NCI-H748 treated with DMSO at 0.1 percent for 48 hours (cell line): ENCODE data around the gene RUNX2.

Experiments used
- DNase-seq: peaks from one replicate; lab custom pipeline; 2025; lab: John Stamatoyannopoulos, UW

Gene RUNX2

DNA sequence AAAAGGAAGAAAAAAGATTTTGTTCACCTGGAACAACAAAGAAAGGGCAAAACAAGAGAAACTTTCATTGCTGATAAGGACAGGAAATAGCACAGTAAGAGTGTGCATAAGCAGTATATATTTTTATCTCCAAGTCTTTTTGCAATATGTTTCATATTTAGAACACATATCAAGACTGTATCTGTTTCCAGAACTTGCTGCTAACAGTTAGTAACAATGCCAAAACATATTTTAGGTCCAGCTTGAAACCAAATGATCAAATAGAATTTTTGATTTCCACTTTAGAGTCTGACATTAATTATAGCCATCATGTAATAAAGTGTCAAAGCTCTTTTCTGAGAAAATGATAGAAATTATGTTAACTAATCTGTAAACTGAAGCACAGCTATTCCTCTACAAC, 193.1 kb downstream of the RUNX2 start:
- DNase-seq: no peak

- DNase-seq: no peak
Observed at GRCh38 chr6:45522486-45522885, 194.4 kb downstream of the RUNX2 start.

DNA sequence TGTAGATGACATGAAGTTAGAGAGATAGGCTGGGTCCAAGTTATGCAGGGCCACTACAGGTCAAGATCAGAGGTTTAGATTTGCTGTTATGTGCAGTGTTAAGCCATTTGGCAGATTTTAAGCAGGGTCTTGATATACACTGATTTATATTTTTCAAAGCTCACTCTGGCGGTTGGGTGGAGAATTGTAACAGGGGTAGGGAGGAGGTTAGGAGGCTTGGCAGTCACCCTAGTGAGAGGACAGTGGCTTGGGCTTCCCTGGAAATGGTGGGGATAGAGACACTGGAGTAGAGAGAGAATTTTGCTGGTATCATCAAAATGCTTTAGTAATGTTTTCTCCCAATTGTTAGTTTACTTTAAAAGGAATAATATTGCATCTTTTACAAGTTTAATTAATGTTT, 199.1 kb downstream of the RUNX2 start:
- no peak for DNase-seq

DNA sequence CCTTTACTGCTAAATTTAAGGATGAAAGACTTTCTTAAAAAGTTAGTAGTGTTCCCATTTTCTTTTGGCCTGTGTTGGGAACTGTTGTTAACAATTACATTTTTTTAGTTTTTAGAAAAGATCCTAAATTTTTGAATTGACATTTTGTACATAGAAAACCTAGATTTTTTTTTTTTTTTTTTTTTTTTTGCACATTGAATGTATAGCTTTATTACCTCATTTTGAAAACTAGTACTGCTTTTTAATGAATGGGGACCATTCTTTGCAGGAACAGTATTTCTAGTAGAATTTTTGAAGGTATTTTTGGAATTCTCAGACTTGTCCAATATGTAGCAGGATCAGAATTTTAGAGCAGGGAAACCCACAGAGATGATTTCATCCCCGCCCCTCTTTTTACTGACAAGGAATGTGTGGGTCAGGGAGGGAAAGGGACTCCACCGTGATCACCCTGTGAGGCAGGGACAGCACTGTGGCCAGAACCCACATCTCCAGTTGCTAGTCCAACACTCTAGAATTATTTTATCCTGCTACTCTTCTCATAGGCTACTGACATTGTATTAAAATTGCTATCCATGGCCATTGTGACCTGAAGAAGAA, 204.0 kb downstream of the RUNX2 start:
- no peak for DNase-seq

DNA sequence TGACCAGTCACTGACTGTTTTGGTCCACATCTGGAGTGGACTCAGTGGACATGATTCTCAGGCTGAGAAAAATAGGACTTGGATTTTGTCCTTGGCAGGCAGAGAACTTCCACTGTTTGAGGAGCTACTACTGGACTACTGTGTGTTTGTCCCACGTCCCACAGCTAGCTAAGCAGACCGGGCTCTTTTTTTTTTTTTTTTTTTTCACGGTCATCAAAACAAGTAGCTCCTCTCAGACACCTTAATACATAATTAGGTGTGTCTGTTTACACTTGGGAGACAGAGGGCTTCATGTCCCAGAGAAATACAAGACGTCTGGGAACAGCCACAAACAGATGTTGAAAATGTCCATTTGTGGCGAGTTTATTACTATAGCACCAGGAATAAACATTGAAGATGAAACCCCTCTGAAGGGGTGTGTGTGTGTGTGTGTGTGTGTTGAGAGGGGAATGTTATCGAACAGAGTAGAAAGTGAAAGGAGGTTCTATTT, 204.6 kb downstream of the RUNX2 start:
- DNase-seq: no peak

DNA sequence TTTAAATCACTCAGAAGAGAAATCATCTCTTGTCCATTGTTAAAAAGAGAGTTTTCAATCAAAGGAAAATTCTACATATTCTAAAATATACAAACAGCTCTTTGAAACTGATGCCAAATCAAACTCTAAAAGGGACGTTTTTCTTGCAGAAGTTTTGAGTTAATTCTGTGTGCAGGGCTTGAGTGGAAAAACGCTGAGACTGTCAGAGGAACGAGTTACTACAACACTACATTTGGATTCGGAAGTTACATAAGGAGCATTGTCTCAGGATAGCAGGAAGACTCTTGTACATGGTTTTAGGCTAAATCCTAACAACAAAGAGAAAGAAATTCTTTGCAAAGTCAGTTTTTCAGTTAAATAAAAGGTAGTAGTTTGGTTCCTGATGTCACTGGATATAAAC, 205.3 kb downstream of the RUNX2 start:
- no peak for DNase-seq

GRCh38 chr6:45535933-45536332, 207.8 kb downstream of the RUNX2 start:
- no peak for DNase-seq

DNA sequence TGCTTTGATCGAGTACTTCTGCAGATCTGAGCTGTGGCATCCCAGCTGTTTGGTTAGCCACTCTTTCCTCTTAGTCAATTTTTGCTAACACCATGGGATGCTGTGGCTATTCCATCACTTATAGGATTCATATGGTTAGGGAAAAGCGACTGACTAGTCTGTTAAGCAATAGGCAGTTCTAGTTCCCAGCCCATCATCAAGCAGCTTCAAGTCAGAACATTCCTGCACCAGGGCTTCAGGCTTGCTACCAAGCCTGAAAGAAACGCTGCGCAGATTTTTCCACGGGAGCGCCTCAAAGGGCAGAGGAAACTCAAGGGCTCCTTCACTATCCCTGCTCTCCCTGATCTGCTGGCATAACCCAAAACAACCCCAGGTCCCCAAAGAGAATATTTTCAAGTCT, 209.4 kb downstream of the RUNX2 start:
- DNase-seq: no peak

DNA sequence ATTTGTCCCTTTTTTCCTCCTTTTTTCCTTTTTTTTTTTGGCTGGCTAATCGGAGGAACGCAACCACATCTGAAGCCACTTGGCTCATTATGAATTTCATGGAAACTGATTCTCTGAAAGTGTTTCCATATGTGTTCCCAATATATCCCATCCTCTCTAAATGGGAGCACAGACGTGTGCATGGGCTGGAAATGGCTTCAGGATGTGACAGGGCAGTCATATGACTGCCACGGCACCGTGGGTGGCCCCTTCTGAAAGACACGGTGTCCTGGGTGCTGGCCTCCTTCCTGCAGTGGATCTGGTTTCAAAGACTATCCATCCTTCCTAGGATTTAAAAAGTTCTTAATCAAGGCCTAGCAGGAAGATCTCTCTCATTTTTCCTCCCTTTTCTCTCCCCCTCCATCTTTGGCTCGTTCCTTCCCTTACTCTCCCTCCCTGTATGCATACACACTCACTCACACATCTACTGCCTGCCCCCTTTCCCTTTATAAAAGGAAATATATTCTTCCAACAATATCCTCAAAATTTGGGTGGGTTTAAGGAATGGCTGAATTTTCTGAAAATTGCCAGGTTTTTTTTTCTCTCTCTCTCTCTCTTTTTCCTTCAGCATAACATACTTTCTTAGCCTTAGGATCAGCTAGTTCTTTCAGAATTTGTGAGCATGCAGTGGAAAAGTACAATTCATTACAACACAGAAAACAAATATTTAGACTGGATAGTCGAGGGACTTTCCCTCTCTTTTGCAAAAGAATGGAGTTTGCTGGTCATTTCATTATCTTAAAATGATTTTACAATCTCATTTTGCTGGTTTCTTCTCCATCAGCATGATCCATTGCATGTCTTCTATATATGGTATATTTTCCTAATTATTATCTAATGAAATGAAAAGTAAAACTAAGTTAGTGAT, 210.8 kb downstream of the RUNX2 start:
- no peak for DNase-seq

DNA sequence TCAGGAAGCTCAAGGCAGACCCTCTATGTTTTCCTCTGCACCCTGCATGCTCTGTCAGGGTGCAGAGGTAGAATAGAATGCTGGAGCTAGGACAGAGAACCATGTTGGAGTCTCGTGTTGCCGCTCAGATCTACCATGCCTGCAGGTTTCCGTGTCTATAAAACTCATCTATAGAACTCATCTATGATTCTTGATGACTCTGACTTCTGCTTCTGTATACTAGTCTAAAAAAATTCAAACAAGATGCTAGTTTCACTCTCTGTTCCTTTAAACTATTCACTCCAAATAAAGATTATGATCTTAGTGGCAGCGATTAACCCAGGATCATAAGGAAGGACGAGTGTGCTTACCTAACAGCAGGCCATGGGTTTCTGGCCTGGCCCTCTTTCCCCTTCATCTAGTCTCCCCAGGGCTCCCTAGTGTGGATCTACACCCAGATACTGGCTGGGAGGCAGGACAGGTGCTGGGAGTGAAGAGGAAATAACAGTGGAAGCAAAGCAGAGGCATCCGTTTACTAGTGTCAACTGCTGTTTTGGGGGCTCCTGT, 212.3 kb downstream of the RUNX2 start:
- DNase-seq: no peak

- no peak for DNase-seq
Observed at GRCh38 chr6:45541934-45542333, 213.8 kb downstream of the RUNX2 start.

- DNase-seq: no peak
Observed at GRCh38 chr6:45543298-45544235, 215.4 kb downstream of the RUNX2 start.

GRCh38 chr6:45545416-45545815, 217.3 kb downstream of the RUNX2 start:
- DNase-seq: no peak

GRCh38 chr6:45548657-45549515, 220.8 kb downstream of the RUNX2 start:
- no peak for DNase-seq

DNA sequence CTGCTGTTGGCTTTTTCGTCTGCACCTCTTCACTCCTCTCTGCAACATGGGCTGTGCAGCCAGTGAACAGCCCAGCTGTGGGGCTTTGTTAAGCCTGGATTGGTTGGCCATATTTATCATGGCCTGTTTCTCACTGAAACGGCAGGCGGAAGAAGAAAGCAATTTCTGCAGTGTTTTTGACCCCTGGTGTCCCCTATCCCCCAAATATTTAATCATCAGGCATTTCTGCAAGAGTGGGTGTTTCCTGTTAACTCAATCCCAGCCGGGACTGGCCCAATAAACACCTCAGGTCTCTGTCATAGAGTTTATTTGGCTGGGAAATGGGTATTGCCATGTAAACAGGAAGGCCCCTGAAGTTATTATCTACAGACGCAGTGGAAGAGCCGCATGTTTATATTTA, 224.4 kb downstream of the RUNX2 start:
- no peak for DNase-seq

DNA sequence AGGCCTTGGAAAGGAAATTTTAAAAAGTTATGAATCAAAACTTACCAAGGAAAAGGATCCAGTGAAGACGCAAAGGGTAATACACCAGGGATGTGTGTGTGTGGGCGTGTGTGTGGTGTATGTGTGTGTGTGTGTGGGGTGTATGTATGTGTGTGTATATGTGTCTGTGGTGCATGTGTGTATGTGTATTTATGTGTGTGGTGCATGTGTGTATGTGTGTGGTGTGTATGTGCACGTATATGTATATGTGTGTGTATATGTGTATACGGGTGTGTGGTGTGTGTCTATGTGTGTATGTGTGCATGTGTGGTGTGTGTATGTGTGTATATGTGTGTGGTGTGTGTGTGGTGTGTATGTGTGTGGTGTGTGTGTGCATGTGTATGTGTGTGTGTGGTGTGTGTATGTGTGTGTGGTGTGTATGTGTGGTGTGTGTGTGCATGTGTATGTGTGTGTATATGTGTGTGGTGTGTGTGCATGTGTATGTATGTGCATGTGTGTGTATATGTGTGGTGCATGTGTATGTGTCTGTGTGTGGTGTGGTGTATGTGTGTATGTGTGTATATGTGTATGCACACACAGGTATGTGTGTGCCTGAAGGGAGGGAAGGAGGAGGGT, 225.7 kb downstream of the RUNX2 start:
- no peak for DNase-seq

- no peak for DNase-seq
Observed at GRCh38 chr6:45554591-45554990, 226.5 kb downstream of the RUNX2 start.

DNA sequence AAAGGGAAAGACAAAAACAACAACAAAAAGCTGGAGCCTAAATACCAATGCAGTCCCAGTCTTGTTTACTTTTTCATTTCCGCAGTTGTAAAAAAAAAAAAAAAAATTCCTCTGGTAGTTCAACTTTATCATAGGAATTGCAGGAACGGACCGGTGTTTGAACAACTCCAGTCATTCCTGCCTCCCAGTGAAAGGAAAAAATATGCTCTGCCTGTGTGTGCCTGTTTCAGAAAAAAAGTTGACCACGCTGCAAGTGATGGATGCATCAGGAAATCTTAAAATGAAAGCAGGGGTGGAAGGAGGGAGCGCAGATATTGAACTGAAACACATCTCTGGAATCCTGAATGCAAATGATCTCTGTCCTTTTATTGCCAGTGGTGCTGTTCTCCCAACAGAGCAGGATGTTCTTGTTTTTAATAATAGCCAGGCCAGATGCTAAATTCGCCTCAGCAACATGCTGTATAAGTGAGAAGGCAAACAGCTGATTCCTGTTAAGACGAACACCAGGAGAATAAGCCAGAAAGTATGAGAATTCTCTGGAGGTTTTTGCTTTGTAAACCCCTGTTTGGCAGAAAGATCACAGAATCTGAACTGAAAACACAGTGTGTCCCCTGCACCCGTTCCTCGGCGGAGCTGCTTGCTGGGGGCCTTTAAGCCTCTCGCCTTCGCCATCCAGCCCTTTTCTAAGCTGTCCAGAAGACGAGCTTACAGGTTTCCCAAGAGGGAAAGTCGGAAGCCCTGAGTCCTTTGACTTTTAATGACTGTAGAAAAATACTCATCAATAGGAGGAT, 228.0 kb downstream of the RUNX2 start:
- no peak for DNase-seq

- no peak for DNase-seq
Observed at GRCh38 chr6:45556828-45557227, 228.7 kb downstream of the RUNX2 start.

GRCh38 chr6:45557454-45557853, 229.3 kb downstream of the RUNX2 start:
- no peak for DNase-seq
